ENCODE data around the gene C1orf35. TPM values are rescaled to one million over a fixed set of nuclear protein-coding genes. Genes with fewer than 3 reads are reported as not detected.

The C1orf35 gene
- total and polyA plus RNA-seq, 2 of the 4 experiments (the other 2 are of a cell fraction), result 4.3 to 13.0 TPM

GRCh38 chr1:228064741-228065542 lies 38.2 kb downstream of the C1orf35 start (continued):
- TF ChIP-seq USF2 (IDR thresholded peaks at IDR 0.05; ENCODE audit: low read depth, low read length) (no peak), MAZ (IDR thresholded peaks at IDR 0.05; ENCODE audit: borderline replicate concordance, low read depth, low read length) (no peak), MXI1 (IDR thresholded peaks at IDR 0.05; ENCODE audit: borderline replicate concordance, low read depth, low read length) (no peak)

- Histone ChIP-seq H4K8ac (ENCODE audit: low read depth in 2 of 2, low read length in 2 of 2) (no peak overlapping the region), H3K18ac (ENCODE audit: low read depth, low read length) (no peak overlapping the region), H3K9me1 (ENCODE audit: insufficient read depth, low read length) (no peaks in the 10 kb centered on the region), H3K9me3 (ENCODE audit: control insufficient read depth, insufficient read depth, low read length) (peaks cover 2% of the 10 kb centered on the region; the same call in 1 of the 2 replicates), H4K5ac (ENCODE audit: low read depth, low read length) (no peak overlapping the region), H2BK120ac (ENCODE audit: low read depth, low read length) (no peak overlapping the region), H2BK20ac (ENCODE audit: low read depth, low read length) (no peak overlapping the region), H3K4me1 (ENCODE audit: control insufficient read depth, insufficient read depth, low read length) (peaks cover 2% of the 10 kb centered on the region; the same call in 1 of the 2 replicates), H3K4me3 (ENCODE audit: insufficient read depth, low read depth, low read length) (no peak overlapping the region), H3K23ac (ENCODE audit: low read depth, low read length) (no peak overlapping the region), H2BK15ac (ENCODE audit: low read depth, low read length) (no peak overlapping the region), H2AFZ (replicated peaks; ENCODE audit: low read length, poor library complexity) (no peak overlapping the region), H3K9ac (ENCODE audit: low read depth, low read length) (no peak overlapping the region), H3K27ac (ENCODE audit: insufficient read depth, low read length) (no peak overlapping the region), H2AK5ac (ENCODE audit: low read depth, low read length) (no peak overlapping the region), H4K91ac (ENCODE audit: insufficient read depth, low read depth, low read length) (no peak overlapping the region), H4K20me1 (ENCODE audit: insufficient read depth, low read length) (no peaks in the 10 kb centered on the region), H3K14ac (replicated peaks; ENCODE audit: low read depth, low read length) (no peak overlapping the region), H2BK5ac (ENCODE audit: low read depth, low read length, poor library complexity, severe bottlenecking) (no peak overlapping the region), H3K56ac (ENCODE audit: extremely low read depth, insufficient read depth, low read length) (no peak overlapping the region), H3K4ac (ENCODE audit: low read depth, low read length) (no peak overlapping the region), H3K79me1 (ENCODE audit: low read depth in 1 of 2, low read length in 2 of 2) (no peaks in the 10 kb centered on the region), H3K27me3 (ENCODE audit: control insufficient read depth, insufficient read depth, low read length) (peaks cover 53% of the 10 kb centered on the region), H3K4me2 (ENCODE audit: low read depth, low read length) (no peak overlapping the region), H3K36me3 (ENCODE audit: control insufficient read depth, insufficient read depth, low read length) (no peaks in the 10 kb centered on the region), H2AK9ac (replicated peaks; ENCODE audit: low read depth, low read length, poor library complexity) (no peak overlapping the region)
- in situ Hi-C loops (cut with MboI; ENCODE audit: low sequenced_read_pairs), result no loop called here
- dilution Hi-C loops (cut with HindIII; ENCODE audit: low sequenced_read_pairs, unreplicated experiment), result no loop called here
- intact Hi-C loops (cut with micrococcal nuclease), result no loop called here
- WGBS, 2 experiments (ENCODE audit: extremely low coverage in 2 of 2, insufficient read length in 1 of 2), result no CpG with 5 or more reads among the region's 8 CpGs
- BruUV-seq (replicated peaks), result no TSS peak
- no peak for ATAC-seq (ENCODE audit: low read depth)
- ChIA-PET POLR2A (ENCODE audit: unreplicated experiment) (no interaction called here), CTCF (no interaction called here)
- no peak for DNase-seq
- no peak for TF ChIP-seq POLR2A (IDR thresholded peaks at IDR 0.05; ENCODE audit: low read depth, low read length)
- TF ChIP-seq FOS (IDR thresholded peaks at IDR 0.05; ENCODE audit: low read depth, low read length), result no peak
- TF ChIP-seq CTCF (conservative IDR thresholded peaks at IDR 0.05; ENCODE audit: low read depth, low read length), result no peak
- no peak for TF ChIP-seq MAFK (IDR thresholded peaks at IDR 0.05; ENCODE audit: low read depth, low read length)
- no peak for TF ChIP-seq MXI1 (IDR thresholded peaks at IDR 0.05; ENCODE audit: borderline replicate concordance, low read depth, low read length)
- TF ChIP-seq ELK1 (IDR thresholded peaks at IDR 0.05; ENCODE audit: borderline replicate concordance, low read depth, low read length), result no peak
- TF ChIP-seq NFE2L2 (IDR thresholded peaks at IDR 0.05; ENCODE audit: low read depth, low read length), result no peak
- TF ChIP-seq MAZ (IDR thresholded peaks at IDR 0.05; ENCODE audit: borderline replicate concordance, low read depth, low read length), result no peak
- TF ChIP-seq CEBPB (IDR thresholded peaks at IDR 0.05; ENCODE audit: low read depth, low read length), result no peak
- no peak for TF ChIP-seq USF2 (IDR thresholded peaks at IDR 0.05; ENCODE audit: low read depth, low read length)
These were observed 38.8 kb downstream of the C1orf35 start for GRCh38 chr1:228064296-228064695.

Data from IMR-90 (cell line).